H1 (cell line): ENCODE measurements around the gene POLR1H. TPM values are rescaled to one million over a fixed set of nuclear protein-coding genes. Genes with fewer than 3 reads are reported as not detected.

Source experiments
- CTCF ChIA-PET: fragments of 300-600 bp; sonication (Branson Sonifier 250); formaldehyde crosslinking; loops from one replicate; lab custom pipeline; 2021; ENCODE audit not compliant: partially characterized antibody; lab: Charles Lee
- POLR2A ChIA-PET: fragments of 300-600 bp; sonication (Branson Sonifier 250); formaldehyde crosslinking; loops from one replicate; lab custom pipeline; 2021; ENCODE audit warnings: inconsistent platforms; ENCODE audit not compliant: partially characterized antibody; lab: Charles Lee
- DNase-seq, 2 experiments: peaks; one replicate each; pipeline versions ENCODE4 v3.0.0 to v3.0.0-alpha.2; 2010 to 2022; ENCODE audit warnings: low spot score in 2 of 2, low read depth in 1 of 2, mixed read lengths in 1 of 2
- FAIRE-seq: peaks from 2 replicates; lab custom pipeline; 2011; peaks lifted over from hg19 to GRCh38; lab: Jason Lieb, UNC
- H2AFZ ChIP-seq: 2 replicates; pipeline ENCODE4 v1.8.1; 2012; ENCODE audit warnings: low read length, inconsistent platforms
- H2AK5ac ChIP-seq: 2 replicates; pipeline ENCODE4 v1.6.1; 2013; ENCODE audit warnings: low read depth, low read length
- H2BK120ac ChIP-seq: replicated peaks from 2 replicates; pipeline ENCODE3; 2013; ENCODE audit warnings: low read depth, low read length, inconsistent platforms
- H2BK12ac ChIP-seq: 2 replicates; pipeline ENCODE4 v1.6.1; 2013; ENCODE audit warnings: low read depth, low read length
- H2BK15ac ChIP-seq: 2 replicates; pipeline ENCODE4 v1.6.1; 2013; ENCODE audit warnings: low read length
- H2BK20ac ChIP-seq: 2 replicates; pipeline ENCODE4 v1.6.1; 2013; ENCODE audit warnings: low read length
- H2BK5ac ChIP-seq: 2 replicates; pipeline ENCODE4 v1.6.1; 2013; ENCODE audit warnings: low read depth, low read length
- H3K14ac ChIP-seq: 2 replicates; pipeline ENCODE4 v1.6.1; 2013; ENCODE audit warnings: inconsistent platforms; ENCODE audit not compliant: insufficient read length
- H3K18ac ChIP-seq: 2 replicates; pipeline ENCODE4 v1.6.1; 2013; ENCODE audit warnings: low read length; ENCODE audit errors: extremely low read depth
- H3K23ac ChIP-seq: 2 replicates; pipeline ENCODE4 v1.6.1; 2013; ENCODE audit warnings: inconsistent platforms; ENCODE audit not compliant: insufficient read length
- H3K23me2 ChIP-seq: 2 replicates; pipeline ENCODE4 v1.6.1; 2013; ENCODE audit warnings: low read depth, low read length
- H3K27ac ChIP-seq: 2 replicates; pipeline ENCODE4 v1.6.1; 2011; ENCODE audit warnings: low read depth, low read length, inconsistent platforms
- H3K27me3 ChIP-seq, 4 experiments: replicated peaks in 1 of 4; 1 replicate in 1 of 4; 2 replicates in 3 of 4; pipeline versions ENCODE4 v1.6.1 to v1.8.1; 2011 to 2013; ENCODE audit warnings: low read length in 3 of 4, mild to moderate bottlenecking in 3 of 4, inconsistent platforms in 2 of 4, mixed read lengths in 2 of 4, moderate library complexity in 1 of 4; ENCODE audit not compliant: control insufficient read depth in 3 of 4, insufficient read depth in 3 of 4; ENCODE audit errors: extremely low read depth in 1 of 4
- H3K36me3 ChIP-seq, 4 experiments: 2 replicates each; pipeline versions ENCODE4 v1.6.1 to v1.8.1; 2011 to 2013; ENCODE audit warnings: mild to moderate bottlenecking in 4 of 4, low read length in 3 of 4, moderate library complexity in 2 of 4, control low read depth in 1 of 4, inconsistent platforms in 1 of 4; ENCODE audit not compliant: insufficient read depth in 4 of 4, control insufficient read depth in 2 of 4
- H3K4ac ChIP-seq: replicated peaks from 2 replicates; pipeline ENCODE3; 2013; ENCODE audit warnings: low read length, low read depth, mixed read lengths, inconsistent platforms; ENCODE audit not compliant: insufficient read length
- H3K4me1 ChIP-seq, 4 experiments: replicated peaks in 1 of 4; 1 replicate in 1 of 4; 2 replicates in 3 of 4; pipeline versions ENCODE4 v1.6.1 to v1.8.1; 2011 to 2013; ENCODE audit warnings: low read length in 3 of 4, inconsistent platforms in 2 of 4, mixed read lengths in 1 of 4; ENCODE audit not compliant: insufficient read depth in 4 of 4, control insufficient read depth in 3 of 4
- H3K4me2 ChIP-seq, 2 experiments: 2 replicates each; pipeline versions ENCODE4 v1.6.1 to v1.8.1; 2011 to 2013; ENCODE audit warnings: low read depth in 2 of 2, low read length in 2 of 2, control low read depth in 1 of 2, inconsistent platforms in 1 of 2, mild to moderate bottlenecking in 1 of 2; ENCODE audit not compliant: insufficient read depth in 1 of 2
- H3K4me3 ChIP-seq, 4 experiments: fragments of 200-600, 300-600 bp in 1 of 4; sonication (generic), shearing (Covaris generic), sonication (Bioruptor Twin) in 1 of 4; 2 replicates each; pipeline versions ENCODE4 v1.5.1 to v1.8.1; 2011 to 2016; ENCODE audit warnings: low read length in 4 of 4, low read depth in 3 of 4, control low read depth in 2 of 4, inconsistent platforms in 2 of 4, mild to moderate bottlenecking in 2 of 4, mixed read lengths in 1 of 4, moderate library complexity in 1 of 4; ENCODE audit not compliant: insufficient read depth in 2 of 4; ENCODE audit errors: extremely low read depth in 1 of 4
- H3K56ac ChIP-seq: replicated peaks from 2 replicates; pipeline ENCODE3; 2013; ENCODE audit warnings: low read depth, mild to moderate bottlenecking, mixed read lengths, low read length, inconsistent platforms; ENCODE audit not compliant: insufficient read length
- H3K79me1 ChIP-seq: 2 replicates; pipeline ENCODE4 v1.6.1; 2013; ENCODE audit warnings: low read depth, low read length, control low read depth
- H3K79me2 ChIP-seq, 2 experiments: 2 replicates each; pipeline versions ENCODE4 v1.6.1 to v1.8.1; 2012 to 2013; ENCODE audit warnings: low read length in 2 of 2, mild to moderate bottlenecking in 2 of 2, inconsistent platforms in 1 of 2; ENCODE audit not compliant: insufficient read depth in 2 of 2, control insufficient read depth in 1 of 2
- H3K9ac ChIP-seq, 4 experiments: replicated peaks in 1 of 4; 1 replicate in 1 of 4; 2 replicates in 3 of 4; pipeline versions ENCODE4 v1.6.1 to v1.8.1; 2011 to 2013; ENCODE audit warnings: low read depth in 3 of 4, low read length in 3 of 4, control low read depth in 2 of 4, mild to moderate bottlenecking in 2 of 4, moderate library complexity in 2 of 4, inconsistent platforms in 1 of 4; ENCODE audit errors: extremely low read depth in 1 of 4
- H3K9me3 ChIP-seq, 2 experiments: 2 replicates each; pipeline versions ENCODE4 v1.6.1 to v1.8.1; 2012 to 2013; ENCODE audit warnings: mild to moderate bottlenecking in 2 of 2, moderate library complexity in 2 of 2, control low read depth in 1 of 2, inconsistent platforms in 1 of 2, low read depth in 1 of 2, low read length in 1 of 2, mixed read lengths in 1 of 2; ENCODE audit not compliant: insufficient read depth in 2 of 2
- H4K20me1 ChIP-seq, 2 experiments: replicated peaks in 1 of 2; 2 replicates each; pipeline versions ENCODE3 to v1.8.1; 2011 to 2013; ENCODE audit warnings: inconsistent platforms in 2 of 2, low read length in 2 of 2, mild to moderate bottlenecking in 1 of 2; ENCODE audit not compliant: insufficient read depth in 2 of 2, control insufficient read depth in 1 of 2
- H4K5ac ChIP-seq: 2 replicates; pipeline ENCODE4 v1.6.1; 2013; ENCODE audit warnings: low read length, low read depth, mixed read lengths, inconsistent platforms; ENCODE audit not compliant: insufficient read length
- H4K8ac ChIP-seq: 2 replicates; pipeline ENCODE4 v1.8.0; 2013; ENCODE audit warnings: mild to moderate bottlenecking, moderate library complexity, low read length, inconsistent platforms; ENCODE audit not compliant: insufficient read depth; ENCODE audit errors: extremely low read depth
- H4K91ac ChIP-seq: replicated peaks from 2 replicates; pipeline ENCODE3; 2013; ENCODE audit warnings: low read length, mixed read lengths, inconsistent platforms; ENCODE audit not compliant: insufficient read length
- CBX8 ChIP-seq: fragments of 300-800, 300-1000 bp; sonication (generic); IDR thresholded peaks from 2 replicates; pipeline ENCODE4 v1.7.1; 2016; ENCODE audit warnings: low read depth, low read length, borderline replicate concordance
- CREB1 ChIP-seq: IDR thresholded peaks from 2 replicates; pipeline ENCODE4 v1.6.1; 2012; ENCODE audit warnings: inconsistent platforms
- EGR1 ChIP-seq: IDR thresholded peaks from 2 replicates; pipeline ENCODE4 v1.6.1; 2011; ENCODE audit warnings: low read depth, low read length, borderline replicate concordance
- EP300 ChIP-seq, 2 experiments: IDR thresholded peaks; 1 replicate in 1 of 2; 2 replicates in 1 of 2; pipeline ENCODE4 v1.6.1; 2011 to 2012; ENCODE audit warnings: low read depth in 2 of 2, low read length in 2 of 2, mild to moderate bottlenecking in 2 of 2, borderline replicate concordance in 1 of 2, inconsistent platforms in 1 of 2, moderate library complexity in 1 of 2
- HDAC2 ChIP-seq, 2 experiments: fragments of 300-600 bp in 1 of 2; sonication (generic) in 1 of 2; IDR thresholded peaks; 2 replicates each; pipeline ENCODE4 v1.6.1; 2011 to 2012; ENCODE audit warnings: low read depth in 2 of 2, low read length in 2 of 2, mild to moderate bottlenecking in 2 of 2, moderate library complexity in 2 of 2, borderline replicate concordance in 1 of 2, inconsistent platforms in 1 of 2
- HDAC6 ChIP-seq: IDR thresholded peaks from one replicate; pipeline ENCODE4 v1.7.1; 2012; ENCODE audit warnings: low read depth, mild to moderate bottlenecking, inconsistent platforms, low read length, moderate library complexity
- JUN ChIP-seq: IDR thresholded peaks from 2 replicates; pipeline ENCODE4 v1.6.1; 2011; ENCODE audit warnings: low read depth, mild to moderate bottlenecking, improper control_type of control experiment, low read length
- JUND ChIP-seq: IDR thresholded peaks from 2 replicates; pipeline ENCODE4 v1.6.1; 2011; ENCODE audit warnings: mild to moderate bottlenecking, improper control_type of control experiment, low read length
- MAX ChIP-seq: IDR thresholded peaks from 2 replicates; pipeline ENCODE4 v1.6.1; 2012; ENCODE audit warnings: inconsistent platforms
- NANOG ChIP-seq: IDR thresholded peaks from 2 replicates; pipeline ENCODE4 v1.6.1; 2011; ENCODE audit warnings: low read length, low read depth, mild to moderate bottlenecking, inconsistent platforms; ENCODE audit not compliant: insufficient read depth, poor library complexity, severe bottlenecking
- NRF1 ChIP-seq: IDR thresholded peaks from 2 replicates; pipeline ENCODE4 v1.6.1; 2011; ENCODE audit warnings: mild to moderate bottlenecking, low read depth, low read length, improper control_type of control experiment
- SP2 ChIP-seq: IDR thresholded peaks from 2 replicates; pipeline ENCODE4 v1.6.1; 2012; ENCODE audit warnings: mild to moderate bottlenecking, low read length, inconsistent platforms
- SUZ12 ChIP-seq: fragments of 200-600 bp; sonication (generic); IDR thresholded peaks from 2 replicates; pipeline ENCODE4 v1.6.1; 2012; ENCODE audit warnings: mild to moderate bottlenecking, inconsistent platforms, low read length, moderate library complexity, mixed read lengths
- TEAD4 ChIP-seq: IDR thresholded peaks from 2 replicates; pipeline ENCODE4 v1.6.1; 2012; ENCODE audit warnings: low read depth, low read length, inconsistent platforms, mixed read lengths
- YY1 ChIP-seq: IDR thresholded peaks from 2 replicates; pipeline ENCODE4 v1.6.1; 2011; ENCODE audit warnings: low read depth, mild to moderate bottlenecking, low read length
- ZNF274 ChIP-seq: IDR thresholded peaks from 2 replicates; pipeline ENCODE4 v1.7.0; 2012; ENCODE audit warnings: low read length, borderline replicate concordance; ENCODE audit errors: extremely low read depth
- polyA plus RNA-seq, 7 experiments: library from polyadenylated mRNA; depleted of rRNA in 3 of 7; stranded (reverse) in 5 of 7; unstranded in 2 of 7; fragments of >200 nt in 5 of 7; fragments of 200-250 nt in 2 of 7; gene quantifications; 1 replicate in 5 of 7; 2 replicates in 1 of 7; 4 replicates in 1 of 7; pipeline versions ENCODE4 v1.2.1 to v1.2.3, GENCODE V29; 2011 to 2013; ENCODE audit warnings: missing spikeins in 2 of 7, mixed read lengths in 2 of 7
- total RNA-seq: library from RNA; stranded (reverse); fragmentation: NEBNext Ultra II Directional; extraction: Animal tissue kit (Norgen Biotek cat#: 25700); gene quantifications from 2 replicates; pipeline ENCODE4 v1.2.1, GENCODE V29; 2021

The POLR1H gene
- total and polyA plus RNA-seq, 2 of the 8 experiments (the other 6 are each of a cell fraction or from before 2014, with no cell fraction given) = 31.5 to 82.2 TPM

GRCh38 chr6:30031381-30031780, 29.7 kb upstream of the POLR1H start:
- H4K5ac ChIP-seq = no peak overlapping the region
- no peak overlapping the region for H2BK20ac ChIP-seq
- H4K8ac ChIP-seq = no peak overlapping the region
- no peaks in the 10 kb centered on the region for H3K4me1 ChIP-seq
- H3K9me3 ChIP-seq = no peaks in the 10 kb centered on the region
- no peak overlapping the region for H3K4me2 ChIP-seq
- H4K20me1 ChIP-seq = no peaks in the 10 kb centered on the region
- no peak overlapping the region for H2BK5ac ChIP-seq
- no peak overlapping the region for H2BK12ac ChIP-seq
- H3K14ac ChIP-seq = no peak overlapping the region
- H2AK5ac ChIP-seq = no peak overlapping the region
- no peaks in the 10 kb centered on the region for H3K79me1 ChIP-seq
- H3K4ac ChIP-seq = no peak overlapping the region
- H3K9ac ChIP-seq = no peak overlapping the region
- no peaks in the 10 kb centered on the region for H3K36me3 ChIP-seq
- H3K56ac ChIP-seq = no peak overlapping the region
- POLR2A ChIA-PET = no interaction called here
- H2BK120ac ChIP-seq = no peak overlapping the region
- H3K27ac ChIP-seq = no peak overlapping the region
- FAIRE-seq (no peak), DNase-seq (no peak)
- H3K18ac ChIP-seq = no peak overlapping the region
- H2AFZ ChIP-seq = no peak overlapping the region
- no peaks in the 10 kb centered on the region for H3K27me3 ChIP-seq
- CTCF ChIA-PET = no interaction called here
- no peak overlapping the region for H4K91ac ChIP-seq
- H3K23ac ChIP-seq = no peak overlapping the region
- H3K4me3 ChIP-seq = no peak overlapping the region
- H2BK15ac ChIP-seq = no peak overlapping the region
- no peaks in the 10 kb centered on the region for H3K79me2 ChIP-seq
- no peak for TF ChIP-seq CBX8
- TF ChIP-seq YY1 = no peak
- no peak for TF ChIP-seq NANOG
- no peak for TF ChIP-seq TEAD4
- no peak for TF ChIP-seq JUND
- no peak for TF ChIP-seq SUZ12
- TF ChIP-seq NRF1 = no peak
- TF ChIP-seq JUN = no peak
- TF ChIP-seq HDAC6 = no peak
- TF ChIP-seq MAX = no peak
- TF ChIP-seq ZNF274 = no peak
- no peak for TF ChIP-seq SP2
- TF ChIP-seq EGR1 = no peak
- no peak for TF ChIP-seq EP300 (IDR thresholded peaks at IDR 0.05; ENCODE audit: borderline replicate concordance in 1 of 2, low read depth in 2 of 2, low read length in 2 of 2)
- no peak for TF ChIP-seq HDAC2 (IDR thresholded peaks at IDR 0.05; ENCODE audit: borderline replicate concordance in 1 of 2, low read depth in 2 of 2, low read length in 2 of 2)
- TF ChIP-seq CREB1 = no peak
- no peaks in the 10 kb centered on the region for H3K23me2 ChIP-seq
